Neural cell (in vitro differentiated cells): ENCODE results near the gene KLHDC7B. TPM values are rescaled to one million over a fixed set of nuclear protein-coding genes. Genes with fewer than 3 reads are reported as not detected.

Source experiments
- H2AFZ ChIP-seq: fragments of 200-600, 300-800 bp; sonication (generic), shearing (Covaris generic); 2 replicates; pipeline ENCODE4 v1.6.0; 2014; ENCODE audit warnings: low read depth, mild to moderate bottlenecking, antibody characterized with exemption, low read length, moderate library complexity
- H3F3A ChIP-seq: fragments of 200-600 bp; shearing (Covaris generic); 2 replicates; pipeline ENCODE4 v1.6.1; 2016; ENCODE audit warnings: mild to moderate bottlenecking, moderate library complexity, mixed read lengths, antibody characterized with exemption, low read length; ENCODE audit not compliant: insufficient read depth, poor library complexity, severe bottlenecking
- H3K27ac ChIP-seq: fragments of 200-600, 300-800 bp; sonication (generic), shearing (Covaris generic); 2 replicates; pipeline ENCODE4 v1.5.1; 2014; ENCODE audit warnings: mild to moderate bottlenecking, low read length, moderate library complexity
- H3K27me3 ChIP-seq: fragments of 300-800, 200-600 bp; sonication (generic), shearing (Covaris generic); 2 replicates; pipeline ENCODE4 v1.6.0; 2014; ENCODE audit warnings: mild to moderate bottlenecking, low read depth, low read length, moderate library complexity; ENCODE audit not compliant: insufficient read depth
- H3K36me3 ChIP-seq: fragments of 300-800, 200-600 bp; sonication (generic), shearing (Covaris generic); 2 replicates; pipeline ENCODE4 v1.5.1; 2014; ENCODE audit warnings: mild to moderate bottlenecking, antibody characterized with exemption, low read length, moderate library complexity; ENCODE audit not compliant: insufficient read depth
- H3K4me2 ChIP-seq: fragments of 300-800, 200-600 bp; sonication (generic), shearing (Covaris generic); 2 replicates; pipeline ENCODE4 v1.6.0; 2014; ENCODE audit warnings: mild to moderate bottlenecking, low read length
- H3K4me3 ChIP-seq: fragments of 300-800, 200-600 bp; sonication (generic), shearing (Covaris generic); 2 replicates; pipeline ENCODE4 v1.5.1; 2014; ENCODE audit warnings: mild to moderate bottlenecking, low read length, moderate library complexity
- H3K79me2 ChIP-seq: fragments of 200-600 bp; shearing (Covaris generic); replicated peaks from 2 replicates; pipeline ENCODE4 v1.6.0; 2014; ENCODE audit warnings: mild to moderate bottlenecking, low read length, moderate library complexity; ENCODE audit not compliant: insufficient read depth
- H3K9ac ChIP-seq: fragments of 300-800, 200-600 bp; sonication (generic), shearing (Covaris generic); 2 replicates; pipeline ENCODE4 v1.6.1; 2016; ENCODE audit warnings: mild to moderate bottlenecking, low read length, mixed read lengths
- H3K9me2 ChIP-seq: fragments of 200-600 bp; shearing (Covaris generic); 2 replicates; pipeline ENCODE4 v1.6.1; 2016; ENCODE audit warnings: mild to moderate bottlenecking, low read length, mixed read lengths; ENCODE audit not compliant: insufficient read depth
- H3K9me3 ChIP-seq: fragments of 200-600, 300-800 bp; sonication (generic), shearing (Covaris generic); 2 replicates; pipeline ENCODE4 v1.6.1; 2016; ENCODE audit warnings: mild to moderate bottlenecking, mixed run types, low read length, moderate library complexity, mixed read lengths
- H4K20me1 ChIP-seq: fragments of 200-600 bp; shearing (Covaris generic); 2 replicates; pipeline ENCODE4 v1.6.1; 2016; ENCODE audit warnings: mild to moderate bottlenecking, mixed run types; ENCODE audit not compliant: insufficient read depth
- EP300 ChIP-seq: fragments of 450-650 bp; conservative IDR thresholded peaks from 2 replicates; pipeline ENCODE4 v1.6.1; 2014; ENCODE audit warnings: antibody characterized with exemption, mild to moderate bottlenecking, moderate library complexity; ENCODE audit not compliant: poor library complexity, severe bottlenecking
- EZH2 ChIP-seq: fragments of 200-600, 300-800 bp; shearing (Covaris generic), sonication (generic); IDR thresholded peaks from 2 replicates; pipeline ENCODE4 v1.6.1; 2014; ENCODE audit warnings: antibody characterized with exemption, low read length, borderline replicate concordance, mild to moderate bottlenecking; ENCODE audit not compliant: insufficient read depth, poor library complexity, severe bottlenecking
- MXI1 ChIP-seq: fragments of 450-650 bp; conservative IDR thresholded peaks from 2 replicates; pipeline ENCODE4 v1.6.1; 2014; ENCODE audit warnings: antibody characterized with exemption, mild to moderate bottlenecking; ENCODE audit not compliant: poor library complexity, severe bottlenecking
- POLR2AphosphoS5 ChIP-seq: IDR thresholded peaks from 2 replicates; pipeline ENCODE4 v1.6.1; 2012
- RAD21 ChIP-seq: fragments of 450-650 bp; conservative IDR thresholded peaks from 2 replicates; pipeline ENCODE4 v1.6.1; 2014; ENCODE audit warnings: antibody characterized with exemption, mild to moderate bottlenecking, moderate library complexity
- SMC3 ChIP-seq: fragments of 450-650 bp; conservative IDR thresholded peaks from 2 replicates; pipeline ENCODE4 v1.6.1; 2014; ENCODE audit warnings: antibody characterized with exemption, mild to moderate bottlenecking, moderate library complexity; ENCODE audit not compliant: poor library complexity
- TAF1 ChIP-seq: IDR thresholded peaks from 2 replicates; pipeline ENCODE4 v1.6.1; 2012; ENCODE audit warnings: low read depth
- polyA plus RNA-seq: library from polyadenylated mRNA; depleted of rRNA; stranded (reverse); fragments of >200 nt; gene quantifications from 2 replicates; pipeline ENCODE4 v1.2.3, GENCODE V29; 2014
- TF ChIP-seq, protein P1 (sequence below): fragments of 450-650 bp; IDR thresholded peaks from 2 replicates; pipeline ENCODE4 v1.5.1; 2014; ENCODE audit warnings: antibody characterized with exemption, mild to moderate bottlenecking, moderate library complexity; ENCODE audit not compliant: poor library complexity, severe bottlenecking
- TF ChIP-seq, protein P2 (sequence below): IDR thresholded peaks from 2 replicates; pipeline ENCODE4 v1.6.1; 2012; ENCODE audit warnings: borderline replicate concordance

KLHDC7B gene
- polyA plus RNA-seq, 1 donor from 2014 or later, result not detected

DNA sequence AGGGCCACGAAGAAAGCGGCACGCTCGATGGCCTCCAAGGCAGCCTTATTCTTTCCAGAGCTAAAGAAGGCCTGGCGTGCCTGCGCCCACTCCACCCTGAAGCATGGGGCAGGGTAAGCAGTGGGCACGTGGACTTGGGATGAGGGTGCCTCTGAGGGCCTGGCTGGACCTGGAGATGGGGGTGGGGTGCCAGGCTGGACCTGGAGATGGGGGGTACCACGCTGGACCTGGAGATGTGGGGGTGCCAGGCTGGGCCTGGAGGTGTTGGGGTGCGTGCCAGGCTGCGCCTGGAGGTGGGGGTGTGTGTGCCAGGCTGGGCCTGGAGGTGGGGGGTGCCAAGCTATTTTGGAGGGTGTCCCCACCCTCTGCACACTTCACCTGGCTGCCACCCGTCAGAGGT, 27.3 kb downstream of the KLHDC7B start:
- no peak overlapping the region for H3K4me2 ChIP-seq
- no peak overlapping the region for H3K4me3 ChIP-seq
- H3K36me3 ChIP-seq, result no peaks in the 10 kb centered on the region
- no peaks in the 10 kb centered on the region for H3K79me2 ChIP-seq
- no peak overlapping the region for H3K27ac ChIP-seq
- H3F3A ChIP-seq, result no peaks in the 10 kb centered on the region
- H4K20me1 ChIP-seq, result no peaks in the 10 kb centered on the region
- no peak overlapping the region for H2AFZ ChIP-seq
- no peaks in the 10 kb centered on the region for H3K9me2 ChIP-seq
- TF ChIP-seq MXI1 (no peak), RAD21 (no peak), SMC3 (no peak), EZH2 (no peak), EP300 (no peak), TAF1 (no peak), POLR2AphosphoS5 (no peak)
- TF ChIP-seq, protein P1, sequence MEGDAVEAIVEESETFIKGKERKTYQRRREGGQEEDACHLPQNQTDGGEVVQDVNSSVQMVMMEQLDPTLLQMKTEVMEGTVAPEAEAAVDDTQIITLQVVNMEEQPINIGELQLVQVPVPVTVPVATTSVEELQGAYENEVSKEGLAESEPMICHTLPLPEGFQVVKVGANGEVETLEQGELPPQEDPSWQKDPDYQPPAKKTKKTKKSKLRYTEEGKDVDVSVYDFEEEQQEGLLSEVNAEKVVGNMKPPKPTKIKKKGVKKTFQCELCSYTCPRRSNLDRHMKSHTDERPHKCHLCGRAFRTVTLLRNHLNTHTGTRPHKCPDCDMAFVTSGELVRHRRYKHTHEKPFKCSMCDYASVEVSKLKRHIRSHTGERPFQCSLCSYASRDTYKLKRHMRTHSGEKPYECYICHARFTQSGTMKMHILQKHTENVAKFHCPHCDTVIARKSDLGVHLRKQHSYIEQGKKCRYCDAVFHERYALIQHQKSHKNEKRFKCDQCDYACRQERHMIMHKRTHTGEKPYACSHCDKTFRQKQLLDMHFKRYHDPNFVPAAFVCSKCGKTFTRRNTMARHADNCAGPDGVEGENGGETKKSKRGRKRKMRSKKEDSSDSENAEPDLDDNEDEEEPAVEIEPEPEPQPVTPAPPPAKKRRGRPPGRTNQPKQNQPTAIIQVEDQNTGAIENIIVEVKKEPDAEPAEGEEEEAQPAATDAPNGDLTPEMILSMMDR, result no peak
- TF ChIP-seq, protein P2, sequence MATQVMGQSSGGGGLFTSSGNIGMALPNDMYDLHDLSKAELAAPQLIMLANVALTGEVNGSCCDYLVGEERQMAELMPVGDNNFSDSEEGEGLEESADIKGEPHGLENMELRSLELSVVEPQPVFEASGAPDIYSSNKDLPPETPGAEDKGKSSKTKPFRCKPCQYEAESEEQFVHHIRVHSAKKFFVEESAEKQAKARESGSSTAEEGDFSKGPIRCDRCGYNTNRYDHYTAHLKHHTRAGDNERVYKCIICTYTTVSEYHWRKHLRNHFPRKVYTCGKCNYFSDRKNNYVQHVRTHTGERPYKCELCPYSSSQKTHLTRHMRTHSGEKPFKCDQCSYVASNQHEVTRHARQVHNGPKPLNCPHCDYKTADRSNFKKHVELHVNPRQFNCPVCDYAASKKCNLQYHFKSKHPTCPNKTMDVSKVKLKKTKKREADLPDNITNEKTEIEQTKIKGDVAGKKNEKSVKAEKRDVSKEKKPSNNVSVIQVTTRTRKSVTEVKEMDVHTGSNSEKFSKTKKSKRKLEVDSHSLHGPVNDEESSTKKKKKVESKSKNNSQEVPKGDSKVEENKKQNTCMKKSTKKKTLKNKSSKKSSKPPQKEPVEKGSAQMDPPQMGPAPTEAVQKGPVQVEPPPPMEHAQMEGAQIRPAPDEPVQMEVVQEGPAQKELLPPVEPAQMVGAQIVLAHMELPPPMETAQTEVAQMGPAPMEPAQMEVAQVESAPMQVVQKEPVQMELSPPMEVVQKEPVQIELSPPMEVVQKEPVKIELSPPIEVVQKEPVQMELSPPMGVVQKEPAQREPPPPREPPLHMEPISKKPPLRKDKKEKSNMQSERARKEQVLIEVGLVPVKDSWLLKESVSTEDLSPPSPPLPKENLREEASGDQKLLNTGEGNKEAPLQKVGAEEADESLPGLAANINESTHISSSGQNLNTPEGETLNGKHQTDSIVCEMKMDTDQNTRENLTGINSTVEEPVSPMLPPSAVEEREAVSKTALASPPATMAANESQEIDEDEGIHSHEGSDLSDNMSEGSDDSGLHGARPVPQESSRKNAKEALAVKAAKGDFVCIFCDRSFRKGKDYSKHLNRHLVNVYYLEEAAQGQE, result no peak
- H3K9me3 ChIP-seq, result no peaks in the 10 kb centered on the region
- no peak overlapping the region for H3K9ac ChIP-seq
- H3K27me3 ChIP-seq, result no peaks in the 10 kb centered on the region

DNA sequence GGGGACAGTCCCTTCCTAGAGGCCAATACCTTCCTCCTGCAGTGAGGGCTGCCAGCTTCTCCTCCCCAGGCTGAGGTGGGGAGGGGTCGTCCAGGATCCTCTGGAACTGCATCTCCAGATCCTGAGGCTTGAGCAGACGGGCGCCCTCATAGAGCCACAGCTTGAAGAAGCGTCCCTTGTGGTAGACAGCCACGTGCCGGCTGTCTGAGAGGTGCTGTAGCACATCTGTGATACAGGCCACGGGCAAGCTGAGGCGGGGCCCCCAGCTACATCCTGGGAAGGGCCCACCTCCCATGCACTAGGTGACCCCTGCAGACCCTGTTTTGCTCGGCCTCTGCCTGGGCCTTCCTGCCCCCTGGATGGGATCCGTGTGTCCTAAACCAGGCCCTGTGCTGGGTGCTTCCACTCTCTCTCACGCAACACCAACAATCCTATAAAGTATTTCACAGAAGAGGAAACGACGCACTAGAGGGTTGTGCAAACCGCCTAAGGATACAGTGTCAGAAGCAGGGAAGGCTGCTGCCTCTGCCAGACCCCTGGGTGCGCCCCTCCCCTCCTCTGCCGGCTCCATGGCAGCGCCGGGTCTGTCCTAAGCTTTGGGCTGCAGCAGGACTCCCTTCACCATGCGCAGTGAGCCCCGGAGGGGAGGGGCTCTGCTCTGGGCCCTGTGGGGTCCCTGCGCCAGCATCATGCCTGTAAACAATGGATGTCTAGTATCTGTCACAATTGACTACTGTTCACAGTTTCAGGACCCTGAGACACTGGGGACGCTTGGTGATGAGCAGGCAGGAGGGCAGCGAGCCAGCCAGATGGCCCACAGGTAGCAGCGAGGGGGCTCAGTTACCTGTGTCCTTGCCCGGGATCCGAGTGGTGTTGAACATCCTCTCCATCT, 28.0 kb downstream of the KLHDC7B start:
- Histone ChIP-seq H3K9me2 (no peaks in the 10 kb centered on the region), H3K9me3 (no peaks in the 10 kb centered on the region), H3K27me3 (no peaks in the 10 kb centered on the region), H3K79me2 (no peaks in the 10 kb centered on the region), H4K20me1 (no peaks in the 10 kb centered on the region), H3K36me3 (no peaks in the 10 kb centered on the region), H2AFZ (no peak overlapping the region), H3F3A (no peaks in the 10 kb centered on the region), H3K9ac (no peak overlapping the region), H3K4me2 (no peak overlapping the region), H3K4me3 (no peak overlapping the region), H3K27ac (no peak overlapping the region)
- no peak for TF ChIP-seq POLR2AphosphoS5
- no peak for TF ChIP-seq SMC3
- TF ChIP-seq, protein P2, result no peak
